HL-60 (cell line): ENCODE data around the gene LBH.

Experiments
- CTCF ChIP-seq: IDR thresholded peaks from one replicate; pipeline ENCODE4 v1.5.1; 2011; ENCODE audit warnings: low read length, control low read depth, inconsistent platforms; ENCODE audit not compliant: insufficient read depth
- GABPA ChIP-seq: IDR thresholded peaks from 2 replicates; pipeline ENCODE4 v1.6.1; 2012; ENCODE audit warnings: low read depth
- REST ChIP-seq: IDR thresholded peaks from 2 replicates; pipeline ENCODE4 v1.6.1; 2012; ENCODE audit warnings: low read depth; ENCODE audit not compliant: insufficient replicate concordance

GRCh38 chr2:30288561-30288960, 57.2 kb downstream of the LBH start:
- TF ChIP-seq CTCF (no peak), REST (no peak), GABPA (no peak)
